ENCODE data around the gene KRTAP10-12. TPM values are rescaled to one million over a fixed set of nuclear protein-coding genes. Genes with fewer than 3 reads are reported as not detected.

Gene KRTAP10-12
- total RNA-seq, 3 donors from 2014 or later, result not detected

- peaks cover 0 to 5% of the 10 kb centered on the region in 2 donors for H3K9me3 ChIP-seq
- H3K27me3 ChIP-seq, result peaks cover 0 to 86% of the 10 kb centered on the region in 2 donors
- no peak overlapping the region for H3K27ac ChIP-seq
- DNase-seq (ENCODE audit: low spot score in 2 of 2), result peak in 1 of 2 donors; percentile 3
- intact Hi-C loops (cut with DNase I; ENCODE audit: low total_unique reads), result no loop called here
- no peaks in the 10 kb centered on the region for H3K36me3 ChIP-seq
- no peaks in the 10 kb centered on the region for H3K4me1 ChIP-seq
- no peak overlapping the region for H3K4me3 ChIP-seq
- TF ChIP-seq POLR2A (IDR thresholded peaks at IDR 0.05), result no peak
- TF ChIP-seq, protein P1, sequence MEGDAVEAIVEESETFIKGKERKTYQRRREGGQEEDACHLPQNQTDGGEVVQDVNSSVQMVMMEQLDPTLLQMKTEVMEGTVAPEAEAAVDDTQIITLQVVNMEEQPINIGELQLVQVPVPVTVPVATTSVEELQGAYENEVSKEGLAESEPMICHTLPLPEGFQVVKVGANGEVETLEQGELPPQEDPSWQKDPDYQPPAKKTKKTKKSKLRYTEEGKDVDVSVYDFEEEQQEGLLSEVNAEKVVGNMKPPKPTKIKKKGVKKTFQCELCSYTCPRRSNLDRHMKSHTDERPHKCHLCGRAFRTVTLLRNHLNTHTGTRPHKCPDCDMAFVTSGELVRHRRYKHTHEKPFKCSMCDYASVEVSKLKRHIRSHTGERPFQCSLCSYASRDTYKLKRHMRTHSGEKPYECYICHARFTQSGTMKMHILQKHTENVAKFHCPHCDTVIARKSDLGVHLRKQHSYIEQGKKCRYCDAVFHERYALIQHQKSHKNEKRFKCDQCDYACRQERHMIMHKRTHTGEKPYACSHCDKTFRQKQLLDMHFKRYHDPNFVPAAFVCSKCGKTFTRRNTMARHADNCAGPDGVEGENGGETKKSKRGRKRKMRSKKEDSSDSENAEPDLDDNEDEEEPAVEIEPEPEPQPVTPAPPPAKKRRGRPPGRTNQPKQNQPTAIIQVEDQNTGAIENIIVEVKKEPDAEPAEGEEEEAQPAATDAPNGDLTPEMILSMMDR (IDR thresholded peaks at IDR 0.05), result no peak
- no peak for TF ChIP-seq POLR2AphosphoS5 (IDR thresholded peaks at IDR 0.05)
Observed at GRCh38 chr21:44703731-44704635, 7.0 kb downstream of the KRTAP10-12 start.

DNA sequence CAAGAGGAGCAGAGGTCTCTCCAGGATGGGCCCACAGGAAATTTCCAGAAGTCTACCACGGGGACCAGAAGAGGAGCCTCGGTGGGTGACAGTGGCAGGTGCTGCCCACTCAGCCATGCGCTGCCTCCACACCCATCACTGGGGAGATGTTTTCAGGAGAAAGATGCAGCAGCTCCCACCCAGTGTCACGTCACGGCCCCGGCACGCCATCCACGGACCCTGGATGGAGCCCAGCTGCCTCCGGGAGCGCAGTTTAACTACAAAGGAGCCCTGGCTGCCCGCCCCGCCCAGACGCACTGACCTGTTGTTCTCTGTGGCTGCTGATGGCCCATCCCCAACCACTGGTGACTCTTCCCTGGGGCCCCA, 7.6 kb downstream of the KRTAP10-12 start:
- no peak overlapping the region for H3K27ac ChIP-seq
- peaks cover 0 to 5% of the 10 kb centered on the region in 2 donors for H3K9me3 ChIP-seq
- peaks cover 0 to 89% of the 10 kb centered on the region in 2 donors for H3K27me3 ChIP-seq
- TF ChIP-seq POLR2A (IDR thresholded peaks at IDR 0.05), result no peak
- TF ChIP-seq, protein P1 (IDR thresholded peaks at IDR 0.05), result no peak
- TF ChIP-seq POLR2AphosphoS5 (IDR thresholded peaks at IDR 0.05), result no peak
- intact Hi-C loops (cut with DNase I; ENCODE audit: low total_unique reads), result no loop called here
- H3K4me1 ChIP-seq, result peaks cover 0 to 4% of the 10 kb centered on the region in 2 donors
- no peak for DNase-seq (ENCODE audit: low spot score in 2 of 2)
- H3K36me3 ChIP-seq, result no peaks in the 10 kb centered on the region
- no peak overlapping the region for H3K4me3 ChIP-seq

GRCh38 chr21:44706026-44706705, 9.2 kb downstream of the KRTAP10-12 start:
- intact Hi-C loops (cut with DNase I; ENCODE audit: low total_unique reads), result no loop called here
- Histone ChIP-seq H3K9me3 (peaks cover 0 to 5% of the 10 kb centered on the region in 2 donors), H3K27ac (no peak overlapping the region), H3K27me3 (peaks cover 0 to 89% of the 10 kb centered on the region in 2 donors), H3K4me3 (no peak overlapping the region), H3K36me3 (no peaks in the 10 kb centered on the region), H3K4me1 (peaks cover 0 to 8% of the 10 kb centered on the region in 2 donors)
- DNase-seq (ENCODE audit: low spot score in 2 of 2), result no peak
- TF ChIP-seq, protein P1 (IDR thresholded peaks at IDR 0.05), result no peak
- TF ChIP-seq POLR2A (IDR thresholded peaks at IDR 0.05) (no peak), POLR2AphosphoS5 (IDR thresholded peaks at IDR 0.05) (no peak)

DNA sequence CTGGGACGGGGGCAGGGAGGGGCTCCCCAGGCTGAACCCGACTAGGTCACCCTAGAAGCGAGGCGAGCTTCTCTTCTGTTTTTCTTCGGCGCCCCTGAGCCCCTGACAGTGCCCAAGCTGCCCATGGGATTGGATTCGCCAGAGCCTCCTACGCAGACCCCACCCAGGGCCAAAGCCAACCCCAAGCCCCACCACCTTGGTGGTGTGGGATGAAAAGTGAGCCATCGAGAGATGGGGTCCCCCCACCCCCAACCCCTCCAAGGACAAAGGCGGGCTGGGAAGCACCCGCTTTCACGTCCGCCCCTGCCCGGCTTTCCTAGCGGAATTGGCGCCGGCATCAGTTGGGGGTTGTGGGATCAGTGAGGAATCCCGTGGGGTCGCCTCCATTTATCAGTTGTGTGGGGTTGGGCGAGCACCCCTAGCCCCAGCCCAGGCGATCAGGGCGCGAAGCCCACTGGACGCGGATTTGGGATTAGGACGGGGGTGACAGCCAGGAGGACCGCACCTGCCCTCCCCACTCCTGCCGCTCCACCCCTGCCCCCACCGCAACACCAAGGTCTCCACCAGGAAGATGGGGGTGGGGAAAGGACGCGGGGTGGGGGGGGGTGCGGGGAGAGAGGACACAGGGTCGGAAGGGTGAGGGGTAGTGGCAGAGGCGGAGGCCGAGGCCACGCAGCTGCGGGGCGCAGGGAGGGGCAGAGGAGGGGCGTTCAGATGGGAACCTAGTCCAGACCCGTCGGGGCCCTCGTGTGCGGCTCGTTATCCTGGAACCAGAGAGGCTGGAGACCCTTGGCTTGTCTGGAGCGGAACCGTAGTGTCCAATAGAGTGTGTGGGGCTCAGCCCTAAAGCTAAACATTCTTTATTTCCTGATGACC, 10.0 kb downstream of the KRTAP10-12 start:
- Histone ChIP-seq H3K9me3 (peaks cover 0 to 5% of the 10 kb centered on the region in 2 donors), H3K4me3 (no peak overlapping the region), H3K27ac (no peak overlapping the region), H3K27me3 (peaks cover 0 to 91% of the 10 kb centered on the region in 2 donors), H3K4me1 (peaks cover 0 to 11% of the 10 kb centered on the region in 2 donors), H3K36me3 (no peaks in the 10 kb centered on the region)
- intact Hi-C loops (cut with DNase I; ENCODE audit: low total_unique reads), result no loop called here
- TF ChIP-seq POLR2A (IDR thresholded peaks at IDR 0.05), result no peak
- TF ChIP-seq POLR2AphosphoS5 (IDR thresholded peaks at IDR 0.05), result no peak
- TF ChIP-seq, protein P1 (IDR thresholded peaks at IDR 0.05), result no peak
- no peak for DNase-seq (ENCODE audit: low spot score in 2 of 2)

All from breast epithelium (tissue), 4 donors.